Loucy (cell line): Measurements from ENCODE around the gene COL25A1.

ENCODE experiments used
- H2AFZ ChIP-seq: fragments of 200-600 bp; sonication (generic); 2 replicates; pipeline ENCODE4 v1.6.0; 2016; ENCODE audit warnings: antibody characterized with exemption, mild to moderate bottlenecking, low read length, moderate library complexity
- H3F3A ChIP-seq: fragments of 200-600 bp; 2 replicates; pipeline ENCODE4 v1.6.0; 2016; ENCODE audit warnings: antibody characterized with exemption, low read depth, mild to moderate bottlenecking
- H3K27me3 ChIP-seq: fragments of 200-600 bp; sonication (generic); 2 replicates; pipeline ENCODE4 v1.6.1; 2014; ENCODE audit warnings: low read length, mild to moderate bottlenecking; ENCODE audit not compliant: insufficient read depth, poor library complexity, severe bottlenecking
- H3K36me3 ChIP-seq: fragments of 200-600 bp; sonication (generic); 2 replicates; pipeline ENCODE4 v1.6.1; 2016; ENCODE audit warnings: low read length; ENCODE audit not compliant: insufficient read depth
- H3K4me1 ChIP-seq: fragments of 200-600 bp; sonication (generic); 2 replicates; pipeline ENCODE4 v1.5.1; 2014; ENCODE audit warnings: low read length, mild to moderate bottlenecking; ENCODE audit not compliant: insufficient read depth, poor library complexity, severe bottlenecking
- H3K4me2 ChIP-seq: fragments of 200-600 bp; sonication (generic); 2 replicates; pipeline ENCODE4 v1.6.0; 2014; ENCODE audit warnings: antibody characterized with exemption, low read length, low read depth, mild to moderate bottlenecking; ENCODE audit not compliant: poor library complexity, severe bottlenecking
- H3K4me3 ChIP-seq: fragments of 200-600 bp; sonication (generic); 2 replicates; pipeline ENCODE4 v1.5.1; 2014; ENCODE audit warnings: low read length, mild to moderate bottlenecking, mixed read lengths; ENCODE audit not compliant: poor library complexity, severe bottlenecking
- H3K79me2 ChIP-seq: fragments of 200-600 bp; sonication (generic); 2 replicates; pipeline ENCODE4 v1.6.1; 2014; ENCODE audit warnings: low read length; ENCODE audit not compliant: insufficient read depth
- H3K9ac ChIP-seq: fragments of 200-600 bp; sonication (generic); 2 replicates; pipeline ENCODE4 v1.6.0; 2014; ENCODE audit warnings: mild to moderate bottlenecking, low read depth, low read length, moderate library complexity; ENCODE audit not compliant: poor library complexity, severe bottlenecking
- H3K9me2 ChIP-seq: fragments of 200-600 bp; sonication (generic); replicated peaks from 2 replicates; pipeline ENCODE4 v1.6.1; 2016; ENCODE audit warnings: low read depth, low read length, mixed read lengths
- H3K9me3 ChIP-seq: fragments of 200-600 bp; sonication (generic); 2 replicates; pipeline ENCODE4 v1.6.1; 2014; ENCODE audit warnings: mild to moderate bottlenecking, antibody characterized with exemption, low read length, low read depth; ENCODE audit not compliant: insufficient read depth
- H4K20me1 ChIP-seq: fragments of 200-600 bp; sonication (generic); 2 replicates; pipeline ENCODE4 v1.6.0; 2014; ENCODE audit warnings: antibody characterized with exemption, low read length, mild to moderate bottlenecking; ENCODE audit not compliant: insufficient read depth, poor library complexity, severe bottlenecking
- EZH2phosphoT487 ChIP-seq: fragments of 200-600 bp; IDR thresholded peaks from 2 replicates; pipeline ENCODE4 v1.6.1; 2018; ENCODE audit warnings: antibody characterized with exemption, mild to moderate bottlenecking, moderate library complexity, borderline replicate concordance
- TF ChIP-seq, protein P1 (sequence below): fragments of 200-600 bp; sonication (generic); conservative IDR thresholded peaks from 2 replicates; pipeline ENCODE4 v1.5.1; 2014; ENCODE audit warnings: mild to moderate bottlenecking, antibody characterized with exemption, low read length

COL25A1 gene

GRCh38 chr4:108834835-108835384 is 467.5 kb downstream of the COL25A1 start:
- H3K4me3 ChIP-seq: no peak overlapping the region
- no peak for TF ChIP-seq EZH2phosphoT487
- TF ChIP-seq, protein P1, sequence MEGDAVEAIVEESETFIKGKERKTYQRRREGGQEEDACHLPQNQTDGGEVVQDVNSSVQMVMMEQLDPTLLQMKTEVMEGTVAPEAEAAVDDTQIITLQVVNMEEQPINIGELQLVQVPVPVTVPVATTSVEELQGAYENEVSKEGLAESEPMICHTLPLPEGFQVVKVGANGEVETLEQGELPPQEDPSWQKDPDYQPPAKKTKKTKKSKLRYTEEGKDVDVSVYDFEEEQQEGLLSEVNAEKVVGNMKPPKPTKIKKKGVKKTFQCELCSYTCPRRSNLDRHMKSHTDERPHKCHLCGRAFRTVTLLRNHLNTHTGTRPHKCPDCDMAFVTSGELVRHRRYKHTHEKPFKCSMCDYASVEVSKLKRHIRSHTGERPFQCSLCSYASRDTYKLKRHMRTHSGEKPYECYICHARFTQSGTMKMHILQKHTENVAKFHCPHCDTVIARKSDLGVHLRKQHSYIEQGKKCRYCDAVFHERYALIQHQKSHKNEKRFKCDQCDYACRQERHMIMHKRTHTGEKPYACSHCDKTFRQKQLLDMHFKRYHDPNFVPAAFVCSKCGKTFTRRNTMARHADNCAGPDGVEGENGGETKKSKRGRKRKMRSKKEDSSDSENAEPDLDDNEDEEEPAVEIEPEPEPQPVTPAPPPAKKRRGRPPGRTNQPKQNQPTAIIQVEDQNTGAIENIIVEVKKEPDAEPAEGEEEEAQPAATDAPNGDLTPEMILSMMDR: peak; percentile 95
- H2AFZ ChIP-seq: no peak overlapping the region
- no peaks in the 10 kb centered on the region for H3K27me3 ChIP-seq
- H3K9ac ChIP-seq: no peak overlapping the region
- no peaks in the 10 kb centered on the region for H3K9me2 ChIP-seq
- H3K4me2 ChIP-seq: no peak overlapping the region
- no peaks in the 10 kb centered on the region for H3K36me3 ChIP-seq
- no peaks in the 10 kb centered on the region for H3F3A ChIP-seq
- no peaks in the 10 kb centered on the region for H3K9me3 ChIP-seq
- no peaks in the 10 kb centered on the region for H3K4me1 ChIP-seq
- H4K20me1 ChIP-seq: no peaks in the 10 kb centered on the region
- no peaks in the 10 kb centered on the region for H3K79me2 ChIP-seq

DNA sequence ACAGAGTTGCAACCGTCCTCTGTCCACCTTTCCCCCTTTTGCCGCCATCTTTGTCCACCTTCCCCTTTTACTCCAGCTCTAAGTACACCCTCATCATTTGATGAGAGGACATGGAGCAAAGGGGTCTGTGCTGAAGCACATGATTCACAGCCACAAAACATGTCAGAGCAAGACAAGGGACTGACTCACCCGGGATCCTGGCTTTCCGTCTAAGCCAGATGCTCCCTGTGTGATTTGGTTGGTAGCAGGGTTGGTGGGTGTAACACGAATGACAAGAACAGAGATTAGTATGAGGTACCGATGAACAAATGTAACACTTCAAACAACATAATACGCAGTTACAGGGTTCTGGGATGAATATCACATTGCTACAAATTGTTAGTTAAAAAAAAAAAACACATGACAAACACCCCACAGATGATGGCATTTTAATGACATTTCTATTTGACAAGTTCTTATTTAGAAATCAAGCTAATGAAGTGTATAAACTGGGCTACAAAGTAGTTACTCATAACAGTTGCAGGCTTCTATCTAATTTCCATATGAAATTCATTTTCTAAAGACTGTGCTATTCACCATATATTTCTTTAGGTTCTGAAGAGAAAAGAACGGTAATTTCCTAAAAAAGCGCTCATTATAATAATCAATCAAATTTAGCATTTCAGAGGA is 468.2 kb downstream of the COL25A1 start:
- Histone ChIP-seq H3K27me3 (no peaks in the 10 kb centered on the region), H3K9me3 (no peaks in the 10 kb centered on the region), H4K20me1 (no peaks in the 10 kb centered on the region), H3F3A (no peaks in the 10 kb centered on the region), H3K36me3 (no peaks in the 10 kb centered on the region), H3K79me2 (no peaks in the 10 kb centered on the region), H3K4me3 (no peak overlapping the region), H3K4me1 (no peaks in the 10 kb centered on the region), H3K9me2 (no peaks in the 10 kb centered on the region), H3K9ac (no peak overlapping the region), H3K4me2 (no peak overlapping the region), H2AFZ (peak overlapping the region; percentile 48; the same call in 1 of the 2 replicates)
- TF ChIP-seq, protein P1: no peak
- no peak for TF ChIP-seq EZH2phosphoT487

- H3K4me3 ChIP-seq: no peak overlapping the region
- TF ChIP-seq, protein P1: no peak
- TF ChIP-seq EZH2phosphoT487: no peak
- no peaks in the 10 kb centered on the region for H3K79me2 ChIP-seq
- H3K9me2 ChIP-seq: no peaks in the 10 kb centered on the region
- H3K36me3 ChIP-seq: no peaks in the 10 kb centered on the region
- no peaks in the 10 kb centered on the region for H3F3A ChIP-seq
- H3K9ac ChIP-seq: no peak overlapping the region
- H3K4me2 ChIP-seq: no peak overlapping the region
- H3K27me3 ChIP-seq: no peaks in the 10 kb centered on the region
- no peak overlapping the region for H2AFZ ChIP-seq
- H4K20me1 ChIP-seq: no peaks in the 10 kb centered on the region
- no peaks in the 10 kb centered on the region for H3K4me1 ChIP-seq
- H3K9me3 ChIP-seq: no peaks in the 10 kb centered on the region
Observed at GRCh38 chr4:108833046-108833445, 469.4 kb downstream of the COL25A1 start.
